CD4-positive, CD25-positive, alpha-beta regulatory T cell (primary cell): ENCODE results near the gene GALM. TPM values are rescaled to one million over a fixed set of nuclear protein-coding genes. Genes with fewer than 3 reads are reported as not detected.
A peak's percentile ranks its signal among the peaks of the same experiment; 100 is the strongest.

Experiments used
- ATAC-seq, 2 donors: fragments of 150-1000 bp; cut with Tn5 transposase; one replicate each; pipeline ENCODE4 v1.10.0; 2021; ENCODE audit warnings: low read depth in 2 of 2, moderate number of reproducible peaks in 2 of 2, moderate library complexity in 1 of 2
- DNase-seq, 3 donors: peaks; one replicate each; pipeline versions ENCODE4 v3.0.0 to v3.0.0-alpha.2; 2012 to 2022; ENCODE audit warnings: mixed read lengths in 1 of 3
- H3K27ac ChIP-seq: one replicate; pipeline ENCODE4 v1.7.0; 2013; ENCODE audit warnings: mild to moderate bottlenecking, low read length; ENCODE audit not compliant: insufficient read depth, poor library complexity, severe bottlenecking
- H3K27me3 ChIP-seq: one replicate; pipeline ENCODE4 v1.7.0; 2013; ENCODE audit warnings: low read length; ENCODE audit not compliant: control insufficient read depth, insufficient read depth
- H3K36me3 ChIP-seq: one replicate; pipeline ENCODE4 v1.7.0; 2013; ENCODE audit warnings: mild to moderate bottlenecking, low read length, moderate library complexity; ENCODE audit not compliant: control insufficient read depth, insufficient read depth
- H3K4me1 ChIP-seq: 2 replicates; pipeline ENCODE4 v1.7.0; 2013; ENCODE audit warnings: mild to moderate bottlenecking, low read length; ENCODE audit not compliant: insufficient read depth, control insufficient read depth, poor library complexity, severe bottlenecking
- H3K4me3 ChIP-seq: one replicate; pipeline ENCODE4 v1.7.0; 2013; ENCODE audit warnings: low read depth, mild to moderate bottlenecking, low read length, moderate library complexity
- H3K9me3 ChIP-seq, 2 experiments: 1 replicate in 1 of 2; 2 replicates in 1 of 2; pipeline ENCODE4 v1.7.0; 2013; ENCODE audit warnings: low read length in 2 of 2, mild to moderate bottlenecking in 1 of 2, moderate library complexity in 1 of 2; ENCODE audit not compliant: control insufficient read depth in 2 of 2
- H3K27ac Mint-ChIP-seq, 3 donors: one replicate each; pipeline ENCODE4 v1.8.0; 2020 to 2022; ENCODE audit warnings: mild to moderate bottlenecking in 3 of 3, mixed read lengths in 3 of 3, moderate library complexity in 2 of 3
- H3K27me3 Mint-ChIP-seq: one replicate; pipeline ENCODE4 v1.8.0; 2022; ENCODE audit warnings: mild to moderate bottlenecking, mixed read lengths
- H3K36me3 Mint-ChIP-seq: one replicate; pipeline ENCODE4 v1.8.0; 2020; ENCODE audit warnings: mixed read lengths
- H3K4me1 Mint-ChIP-seq, 4 donors: one replicate each; pipeline ENCODE4 v1.8.0; 2020 to 2022; ENCODE audit warnings: mixed read lengths in 4 of 4, mild to moderate bottlenecking in 1 of 4
- H3K4me3 Mint-ChIP-seq, 4 donors: one replicate each; pipeline ENCODE4 v1.8.0; 2020 to 2022; ENCODE audit warnings: mild to moderate bottlenecking in 4 of 4, mixed read lengths in 4 of 4, moderate library complexity in 3 of 4
- H3K9me3 Mint-ChIP-seq, 7 donors: one replicate each; pipeline ENCODE4 v1.8.0; 2020 to 2022; ENCODE audit warnings: mixed read lengths in 7 of 7, mild to moderate bottlenecking in 3 of 7, moderate library complexity in 2 of 7
- polyA plus RNA-seq, 4 donors: library from polyadenylated mRNA; unstranded; fragments of 300-500 nt; fragmentation: Illumina TruSeq; gene quantifications; one replicate each; pipeline ENCODE4 v1.2.3, GENCODE V29; 2021
- total RNA-seq: library from RNA; stranded (reverse); gene quantifications from one replicate; pipeline ENCODE4 v1.2.3, GENCODE V29; 2022

The GALM gene
- total and polyA plus RNA-seq, 5 donors from 2014 or later, result 46.8 to 75.2 (median 49.1) TPM

- H3K36me3 Mint-ChIP-seq, result peaks cover 66% of the 10 kb centered on the region
- H3K4me3 Mint-ChIP-seq, result peak overlapping the region; percentile 43 to 99 (median 70)
- Histone ChIP-seq H3K4me3 (peak overlapping the region; percentile 94), H3K9me3 (no peaks in the 10 kb centered on the region), H3K36me3 (peaks cover 80% of the 10 kb centered on the region), H3K4me1 (peaks cover 72% of the 10 kb centered on the region), H3K27ac (peak overlapping the region; percentile 30), H3K27me3 (no peaks in the 10 kb centered on the region)
- no peaks in the 10 kb centered on the region for H3K9me3 Mint-ChIP-seq
- DNase-seq (no peak), ATAC-seq (no peak)
- H3K27me3 Mint-ChIP-seq, result no peaks in the 10 kb centered on the region
- peaks cover 34 to 88% (median 68%) of the 10 kb centered on the region in 4 donors for H3K4me1 Mint-ChIP-seq
- H3K27ac Mint-ChIP-seq, result peak overlapping the region in 1 of 3 donors; percentile 99
These were observed 79.4 kb downstream of the GALM start for GRCh38 chr2:38745267-38745666.

- peaks cover 71% of the 10 kb centered on the region for H3K36me3 Mint-ChIP-seq
- H3K27ac Mint-ChIP-seq, result peak overlapping the region; percentile 59 to 99 (median 72)
These were observed 81.1 kb downstream of the GALM start for GRCh38 chr2:38747007-38747424.

GRCh38 chr2:38747819-38748218 lies 81.9 kb downstream of the GALM start:
- DNase-seq (no peak), ATAC-seq (no peak)
- H3K4me3 ChIP-seq, result peak overlapping the region; percentile 94
- peaks cover 75% of the 10 kb centered on the region for H3K4me1 ChIP-seq
- H3K4me3 Mint-ChIP-seq, result peak overlapping the region; percentile 81 to 99 (median 99)
- peaks cover 9% of the 10 kb centered on the region for H3K27me3 Mint-ChIP-seq
- H3K36me3 Mint-ChIP-seq, result peaks cover 67% of the 10 kb centered on the region
- peaks cover 32 to 83% (median 72%) of the 10 kb centered on the region in 4 donors for H3K4me1 Mint-ChIP-seq
- H3K27me3 ChIP-seq, result no peaks in the 10 kb centered on the region
- peak overlapping the region; percentile 98 for H3K27ac ChIP-seq
- H3K27ac Mint-ChIP-seq, result peak overlapping the region; percentile 59 to 99 (median 72)
- H3K36me3 ChIP-seq, result peaks cover 69% of the 10 kb centered on the region
- no peaks in the 10 kb centered on the region for H3K9me3 ChIP-seq
- peaks cover 0 to 2% (median 0%) of the 10 kb centered on the region in 7 donors for H3K9me3 Mint-ChIP-seq

More at GRCh38 chr2:38747007-38747424, 81.1 kb downstream of the GALM start:
- peaks cover 74% of the 10 kb centered on the region for H3K36me3 ChIP-seq
- H3K4me1 Mint-ChIP-seq, result peaks cover 32 to 83% (median 70%) of the 10 kb centered on the region in 4 donors
- peak overlapping the region; percentile 98 for H3K27ac ChIP-seq
- peaks cover 9% of the 10 kb centered on the region for H3K27me3 Mint-ChIP-seq
- peak overlapping the region; percentile 81 to 99 (median 99) for H3K4me3 Mint-ChIP-seq
- no peak for ATAC-seq
- H3K9me3 Mint-ChIP-seq, result peaks cover 0 to 2% (median 0%) of the 10 kb centered on the region in 7 donors
- no peaks in the 10 kb centered on the region for H3K9me3 ChIP-seq
- DNase-seq, result no peak
- H3K4me3 ChIP-seq, result peak overlapping the region; percentile 94
- H3K4me1 ChIP-seq, result peaks cover 75% of the 10 kb centered on the region
- no peaks in the 10 kb centered on the region for H3K27me3 ChIP-seq

- peak overlapping the region; percentile 94 for H3K4me3 ChIP-seq
- peaks cover 0 to 2% (median 0%) of the 10 kb centered on the region in 7 donors for H3K9me3 Mint-ChIP-seq
- H3K4me1 ChIP-seq, result peaks cover 75% of the 10 kb centered on the region
These were observed 82.5 kb downstream of the GALM start for GRCh38 chr2:38748391-38748790.

GRCh38 chr2:38748943-38749804 lies 83.3 kb downstream of the GALM start:
- H3K4me3 ChIP-seq, result peak overlapping the region; percentile 94

More at GRCh38 chr2:38748391-38748790, 82.5 kb downstream of the GALM start:
- H3K4me1 Mint-ChIP-seq, result peaks cover 32 to 83% (median 70%) of the 10 kb centered on the region in 4 donors
- peaks cover 67% of the 10 kb centered on the region for H3K36me3 Mint-ChIP-seq
- DNase-seq (no peak), ATAC-seq (no peak)
- H3K36me3 ChIP-seq, result peaks cover 64% of the 10 kb centered on the region
- peak overlapping the region; percentile 9 to 99 (median 83) for H3K27ac Mint-ChIP-seq
- peak overlapping the region; percentile 98 for H3K27ac ChIP-seq
- peak overlapping the region; percentile 81 to 99 (median 99) for H3K4me3 Mint-ChIP-seq
- H3K27me3 ChIP-seq, result no peaks in the 10 kb centered on the region
- peaks cover 9% of the 10 kb centered on the region for H3K27me3 Mint-ChIP-seq
- H3K9me3 ChIP-seq, result no peaks in the 10 kb centered on the region

GRCh38 chr2:38750011-38750890 lies 84.3 kb downstream of the GALM start:
- Mint-ChIP-seq H3K27ac (peak overlapping the region; percentile 99 to 100 (median 99)), H3K9me3 (peaks cover 0 to 2% (median 0%) of the 10 kb centered on the region in 7 donors), H3K4me1 (peaks cover 38 to 70% (median 59%) of the 10 kb centered on the region in 4 donors), H3K27me3 (peaks cover 9% of the 10 kb centered on the region), H3K4me3 (peak overlapping the region; percentile 99), H3K36me3 (peaks cover 53% of the 10 kb centered on the region)
- DNase-seq (peak in 2 of 3 donors; percentile 30 to 67), ATAC-seq (peak; percentile 28 to 40)
- Histone ChIP-seq H3K27ac (peak overlapping the region; percentile 98), H3K4me1 (peaks cover 69% of the 10 kb centered on the region), H3K36me3 (peaks cover 45% of the 10 kb centered on the region), H3K27me3 (no peaks in the 10 kb centered on the region), H3K9me3 (no peaks in the 10 kb centered on the region), H3K4me3 (peak overlapping the region; percentile 96)

More at GRCh38 chr2:38748943-38749804, 83.3 kb downstream of the GALM start:
- peaks cover 9% of the 10 kb centered on the region for H3K27me3 Mint-ChIP-seq
- peak overlapping the region; percentile 98 for H3K27ac ChIP-seq
- no peak for ATAC-seq
- no peak for DNase-seq
- peaks cover 56% of the 10 kb centered on the region for H3K36me3 ChIP-seq
- H3K4me1 Mint-ChIP-seq, result peaks cover 37 to 80% (median 69%) of the 10 kb centered on the region in 4 donors
- peak overlapping the region; percentile 99 for H3K4me3 Mint-ChIP-seq
- H3K4me1 ChIP-seq, result peaks cover 75% of the 10 kb centered on the region
- peaks cover 63% of the 10 kb centered on the region for H3K36me3 Mint-ChIP-seq
- peak overlapping the region; percentile 96 to 99 (median 99) for H3K27ac Mint-ChIP-seq
- H3K9me3 Mint-ChIP-seq, result peaks cover 0 to 2% (median 0%) of the 10 kb centered on the region in 7 donors
- no peaks in the 10 kb centered on the region for H3K9me3 ChIP-seq
- H3K27me3 ChIP-seq, result no peaks in the 10 kb centered on the region
